ENCODE measurements around the gene NR5A2.

The NR5A2 gene

DNA sequence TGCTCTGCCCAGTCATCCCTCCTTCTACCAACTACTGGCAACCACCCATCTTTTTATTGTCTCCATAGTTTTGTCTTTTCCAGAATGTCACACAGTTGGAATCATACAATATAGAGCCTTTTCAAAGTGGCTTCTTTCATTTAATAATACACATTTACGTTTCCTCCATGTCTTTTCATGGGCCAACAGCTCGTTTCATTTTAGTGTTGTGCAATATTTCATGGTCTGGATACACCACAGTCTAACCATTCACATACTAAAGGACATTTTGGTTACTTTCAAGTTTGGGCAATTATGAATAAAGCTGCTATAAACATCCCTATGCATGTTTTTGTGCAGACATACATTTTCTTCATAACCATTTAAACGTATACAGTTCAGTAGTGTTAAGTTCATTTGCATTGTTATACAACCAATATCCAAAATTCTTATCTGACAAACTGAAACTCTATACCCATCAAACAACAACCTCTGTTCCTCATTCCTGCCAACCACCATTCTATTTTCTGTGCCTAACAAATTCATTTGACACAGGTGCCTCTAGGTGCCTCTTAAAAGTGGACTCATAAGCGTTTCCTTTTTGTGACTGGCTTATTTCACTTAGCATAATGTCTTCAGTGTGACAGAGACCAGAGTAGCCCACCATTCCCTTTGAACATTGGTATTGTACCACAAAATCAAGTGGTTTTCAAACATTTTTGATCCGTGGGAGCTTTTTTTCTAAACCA, 138.1 kb downstream of the NR5A2 start:
- in situ Hi-C loops (cut with MboI; ENCODE audit: low sequenced_read_pairs, unreplicated experiment): no loop called here
- no peak for DNase-seq (ENCODE audit: low spot score)
- TF ChIP-seq CTCF (IDR thresholded peaks at IDR 0.05; ENCODE audit: borderline replicate concordance, control extremely low read depth, extremely low read depth, insufficient read depth, missing control alignments): no peak

DNA sequence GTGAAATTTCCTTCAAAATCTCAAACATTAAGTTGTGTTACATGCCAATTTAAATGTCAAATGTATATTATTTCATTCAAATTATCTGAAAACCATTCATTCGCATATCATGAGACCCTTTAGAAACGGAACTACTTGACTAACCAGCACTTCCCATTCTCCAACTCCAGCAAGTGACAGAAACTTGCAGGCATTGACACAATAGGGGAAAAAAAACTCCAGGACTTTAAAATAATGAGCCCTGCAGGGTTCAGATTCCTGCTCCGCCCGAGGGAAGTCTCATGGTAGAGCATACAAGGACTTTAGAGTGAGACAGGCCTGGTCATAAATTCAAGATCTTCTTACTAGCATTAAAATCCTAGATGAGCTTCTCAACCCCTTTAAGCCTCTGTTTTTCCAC, 138.9 kb downstream of the NR5A2 start:
- in situ Hi-C loops (cut with MboI; ENCODE audit: low sequenced_read_pairs, unreplicated experiment): no loop called here

GRCh38 chr1:200168926-200169325, 141.4 kb downstream of the NR5A2 start:
- in situ Hi-C loops (cut with MboI; ENCODE audit: low sequenced_read_pairs, unreplicated experiment): no loop called here
- TF ChIP-seq CTCF (IDR thresholded peaks at IDR 0.05; ENCODE audit: borderline replicate concordance, control extremely low read depth, extremely low read depth, insufficient read depth, missing control alignments): no peak
- no peak for DNase-seq (ENCODE audit: low spot score)

More for the DNA sequence above, 138.9 kb downstream of the NR5A2 start:
- TF ChIP-seq CTCF (IDR thresholded peaks at IDR 0.05; ENCODE audit: borderline replicate concordance, control extremely low read depth, extremely low read depth, insufficient read depth, missing control alignments): no peak
- DNase-seq (ENCODE audit: low spot score): no peak

GRCh38 chr1:200172311-200172710, 144.8 kb downstream of the NR5A2 start:
- DNase-seq (ENCODE audit: low spot score): no peak
- in situ Hi-C loops (cut with MboI; ENCODE audit: low sequenced_read_pairs, unreplicated experiment): no loop called here
- no peak for TF ChIP-seq CTCF (IDR thresholded peaks at IDR 0.05; ENCODE audit: borderline replicate concordance, control extremely low read depth, extremely low read depth, insufficient read depth, missing control alignments)

GRCh38 chr1:200173097-200173618, 145.6 kb downstream of the NR5A2 start:
- TF ChIP-seq CTCF (IDR thresholded peaks at IDR 0.05; ENCODE audit: borderline replicate concordance, control extremely low read depth, extremely low read depth, insufficient read depth, missing control alignments): no peak
- in situ Hi-C loops (cut with MboI; ENCODE audit: low sequenced_read_pairs, unreplicated experiment): no loop called here
- no peak for DNase-seq (ENCODE audit: low spot score)

- DNase-seq (ENCODE audit: low spot score): no peak
- in situ Hi-C loops (cut with MboI; ENCODE audit: low sequenced_read_pairs, unreplicated experiment): no loop called here
- no peak for TF ChIP-seq CTCF (IDR thresholded peaks at IDR 0.05; ENCODE audit: borderline replicate concordance, control extremely low read depth, extremely low read depth, insufficient read depth, missing control alignments)
These were observed 147.2 kb downstream of the NR5A2 start for GRCh38 chr1:200174525-200175295.
